Fibroblast of gingiva (primary cell): Measurements from ENCODE around the gene SYT9.

Source experiments
- DNase-seq: peaks from one replicate; pipeline ENCODE4 v3.0.0-alpha.2; 2011; ENCODE audit warnings: low read depth

SYT9 gene

GRCh38 chr11:7473717-7474116, 222.0 kb downstream of the SYT9 start:
- no peak for DNase-seq

DNA sequence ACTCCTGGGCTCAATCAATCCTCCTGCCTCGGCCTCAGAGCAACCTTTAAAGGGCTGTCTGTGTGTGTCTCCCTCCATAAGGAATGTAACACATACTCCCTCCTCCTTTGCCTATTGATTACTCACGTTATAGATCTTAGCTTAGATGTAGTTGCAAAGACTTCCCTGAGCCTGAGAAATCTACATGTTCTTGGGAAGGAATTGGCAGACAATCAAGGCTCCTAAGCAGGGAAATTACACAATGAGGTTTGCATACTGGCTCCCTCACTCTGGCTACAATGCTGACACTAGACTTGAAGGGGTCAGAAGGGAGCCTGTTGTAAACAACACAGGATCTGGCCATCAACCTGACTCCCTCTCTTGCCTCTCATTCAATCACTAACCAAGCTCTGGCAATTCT, 228.4 kb downstream of the SYT9 start:
- peak; percentile 73 for DNase-seq

DNA sequence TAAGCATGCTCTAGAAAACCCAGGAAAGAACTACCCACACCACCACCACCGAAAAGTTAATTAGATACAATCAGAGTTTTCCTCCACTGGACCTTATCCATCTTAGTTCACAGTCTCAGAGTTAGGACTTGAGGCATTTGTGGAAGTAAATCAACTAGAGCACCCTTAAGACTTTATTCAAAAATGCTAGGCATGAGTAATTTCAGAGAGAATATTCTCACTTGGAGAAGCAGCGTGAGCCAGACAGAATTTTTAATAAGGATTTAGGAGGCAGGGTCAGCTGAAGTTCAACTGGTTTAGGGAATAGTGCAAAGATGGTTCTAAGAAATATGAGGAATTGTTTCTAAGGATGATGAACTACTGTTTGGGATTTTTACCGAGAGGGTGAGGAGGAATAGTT, 232.4 kb downstream of the SYT9 start:
- no peak for DNase-seq

GRCh38 chr11:7484645-7485044, 232.9 kb downstream of the SYT9 start:
- no peak for DNase-seq

DNA sequence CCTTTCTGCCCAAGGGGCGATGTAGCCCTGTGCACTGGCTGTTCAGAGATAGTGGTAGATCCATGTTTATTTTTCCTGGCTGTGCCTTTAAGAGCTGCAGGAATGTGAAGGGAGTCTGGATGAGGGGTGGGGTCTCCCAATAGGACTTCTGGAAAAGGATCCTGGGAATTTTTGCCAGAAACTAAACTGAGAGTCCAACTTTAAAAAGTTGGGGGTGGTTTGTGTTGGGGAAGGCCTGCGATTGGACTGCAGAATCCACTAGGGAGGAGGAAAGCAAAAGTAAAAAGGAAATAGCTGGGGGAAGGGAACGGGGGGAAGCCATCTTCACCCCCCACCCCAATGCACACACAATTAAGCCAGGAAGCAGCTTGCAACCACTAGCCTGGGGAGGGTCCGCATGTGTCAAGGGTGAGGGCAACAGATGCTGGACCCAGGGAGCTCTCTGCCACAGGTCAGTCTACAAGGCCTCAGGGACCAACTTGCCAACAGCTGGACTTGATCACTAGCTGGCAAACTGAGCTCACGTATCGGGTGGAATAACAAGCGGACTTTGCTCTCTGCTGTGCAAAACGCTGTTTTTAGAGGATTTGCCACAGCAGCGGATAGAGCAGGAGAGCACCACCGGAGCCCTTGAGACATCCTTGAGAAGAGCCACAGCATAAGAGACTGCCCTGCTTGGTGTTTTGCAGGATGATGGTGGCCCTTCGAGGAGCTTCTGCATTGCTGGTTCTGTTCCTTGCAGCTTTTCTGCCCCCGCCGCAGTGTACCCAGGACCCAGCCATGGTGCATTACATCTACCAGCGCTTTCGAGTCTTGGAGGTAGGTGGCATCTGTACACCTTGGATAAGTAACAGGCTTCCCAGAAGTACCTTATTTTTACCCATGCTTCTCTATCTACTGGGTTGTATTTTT, 233.7 kb downstream of the SYT9 start, which contains the start of gene OLFML1:
Gene OLFML1 (plus strand): TSS at position 321 of the 912 bp plus-strand sequence. CDS start 370 bp downstream, at position 691.
- DNase-seq = peak; percentile 68

GRCh38 chr11:7486098-7486780, 234.5 kb downstream of the SYT9 start:
- DNase-seq = no peak

DNA sequence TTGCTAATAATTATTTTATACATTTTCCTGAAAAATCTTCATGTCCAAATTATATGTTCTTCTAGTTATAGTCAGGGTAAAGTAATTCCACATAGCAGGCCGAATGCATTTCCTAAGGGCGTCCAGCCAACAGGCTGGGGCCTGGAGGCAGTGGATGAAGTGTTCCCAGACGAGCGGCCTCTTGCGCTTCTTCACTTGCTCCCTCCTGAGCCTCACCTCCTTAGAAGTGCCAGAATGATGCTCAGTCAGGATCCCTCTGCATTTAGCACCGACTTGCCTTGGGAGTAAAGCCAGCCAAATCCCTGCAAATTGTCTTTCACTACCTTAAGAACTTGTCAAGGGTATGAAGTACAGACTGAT, 235.1 kb downstream of the SYT9 start:
- peak; percentile 37 for DNase-seq

- no peak for DNase-seq
These were observed 235.7 kb downstream of the SYT9 start for GRCh38 chr11:7487360-7487759.

GRCh38 chr11:7488681-7489080, 237.0 kb downstream of the SYT9 start:
- DNase-seq = no peak

DNA sequence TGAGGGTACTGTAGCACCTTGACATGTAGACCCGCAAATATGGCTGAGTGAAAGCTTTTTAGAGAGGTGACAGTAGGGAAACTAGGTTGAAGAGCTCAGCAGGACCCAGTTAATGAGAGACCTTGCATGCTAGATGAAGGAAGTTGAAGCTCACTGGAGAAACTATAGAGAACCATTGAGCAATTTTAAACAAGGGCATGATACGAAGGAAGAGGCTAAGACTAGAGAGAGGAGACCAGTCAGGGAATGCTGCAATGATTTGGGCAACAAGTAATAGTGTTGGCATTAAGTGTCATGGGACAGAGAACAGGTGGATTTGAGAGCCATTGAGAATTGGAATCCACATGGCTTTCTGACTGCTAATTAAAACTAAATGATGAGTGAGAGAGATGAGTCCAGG, 237.7 kb downstream of the SYT9 start:
- DNase-seq = no peak

DNA sequence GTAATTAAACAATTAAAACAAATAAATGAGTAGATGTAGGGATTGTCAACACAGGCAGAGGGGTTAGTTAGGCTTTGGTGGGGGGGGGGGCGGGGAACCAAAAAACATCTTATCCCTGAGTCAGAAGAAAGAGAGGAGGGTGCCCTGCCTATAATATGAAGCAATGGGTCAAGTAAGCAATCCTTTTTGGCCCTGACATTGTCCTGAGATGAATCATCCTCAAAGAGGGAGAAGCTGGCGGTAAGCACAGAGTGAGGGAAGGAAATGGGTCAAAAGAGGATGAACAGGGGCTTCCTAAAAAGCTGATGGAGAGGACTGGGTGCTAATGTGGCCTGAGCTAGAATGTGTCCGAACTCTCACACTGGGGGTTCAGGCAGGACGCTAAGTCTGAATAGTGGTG, 238.3 kb downstream of the SYT9 start:
- DNase-seq = peak; percentile 82

DNA sequence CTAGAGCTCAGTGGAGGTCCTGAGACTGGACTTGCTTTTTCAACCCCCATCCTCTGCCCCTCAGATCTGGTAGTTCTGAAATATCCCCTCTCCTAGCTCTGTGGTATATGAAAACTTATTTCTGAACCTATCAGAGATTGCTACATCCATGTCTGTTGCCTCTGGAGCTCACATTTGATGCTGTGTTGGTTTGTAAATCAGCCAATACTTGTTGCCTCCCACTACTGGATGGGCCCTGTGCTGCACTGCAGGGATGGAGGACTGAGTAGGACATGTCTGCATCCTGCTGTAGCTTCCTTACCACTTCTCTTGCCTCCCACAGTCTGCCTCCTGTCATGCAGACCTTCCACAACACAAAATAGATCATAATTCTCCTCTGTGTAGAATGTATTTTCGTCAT, 238.8 kb downstream of the SYT9 start:
- DNase-seq = peak; percentile 58

DNA sequence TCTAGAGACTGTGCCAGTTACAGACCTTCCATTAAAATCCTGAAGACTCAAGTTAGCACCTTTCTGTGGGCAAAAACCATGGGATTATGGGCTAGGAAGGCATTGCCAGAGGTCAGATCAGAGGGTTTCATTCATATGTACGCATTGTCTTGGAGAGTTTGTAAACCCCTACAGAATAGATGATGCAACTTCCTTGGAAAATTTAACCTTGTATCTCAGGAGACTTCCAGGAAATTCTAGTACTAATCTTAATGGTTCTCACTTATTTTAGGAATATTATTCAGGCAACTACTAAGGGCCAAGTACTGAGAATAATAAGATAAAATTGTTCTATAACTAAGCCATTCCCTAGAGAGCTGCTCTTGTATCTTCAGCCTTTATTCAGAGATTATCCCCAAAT, 240.5 kb downstream of the SYT9 start:
- no peak for DNase-seq

GRCh38 chr11:7493670-7494069, 242.0 kb downstream of the SYT9 start:
- DNase-seq = no peak

DNA sequence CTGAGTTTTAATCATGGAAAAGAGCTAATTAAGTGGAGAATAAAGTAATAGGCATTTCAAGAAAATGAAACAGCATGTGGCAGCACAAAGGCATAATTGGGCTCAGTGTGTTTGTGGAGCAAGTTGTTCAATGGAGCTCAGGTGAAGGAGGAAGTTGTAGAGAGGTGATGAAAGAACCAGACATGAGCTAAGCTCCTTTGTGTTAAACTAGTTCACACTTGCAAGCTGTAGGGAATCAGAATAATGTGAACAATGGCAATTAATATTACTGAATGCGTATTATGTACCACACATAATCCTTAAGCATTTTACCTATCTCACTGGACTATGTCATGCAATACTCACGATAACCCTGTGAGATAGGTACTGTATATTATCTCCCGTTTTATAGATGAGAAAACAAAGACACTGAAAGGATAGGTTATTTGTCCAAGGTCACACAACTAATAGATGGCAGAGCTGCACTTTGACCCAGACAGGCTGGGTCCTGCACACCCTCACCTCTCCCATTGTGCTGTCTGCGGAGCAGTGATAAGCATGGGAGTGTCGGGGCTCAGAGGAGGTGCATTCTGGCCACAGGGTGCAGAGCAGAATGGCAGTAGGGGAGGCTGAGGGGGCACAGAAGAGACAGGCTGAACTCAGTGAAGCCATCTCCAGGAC, 242.5 kb downstream of the SYT9 start:
- no peak for DNase-seq

DNA sequence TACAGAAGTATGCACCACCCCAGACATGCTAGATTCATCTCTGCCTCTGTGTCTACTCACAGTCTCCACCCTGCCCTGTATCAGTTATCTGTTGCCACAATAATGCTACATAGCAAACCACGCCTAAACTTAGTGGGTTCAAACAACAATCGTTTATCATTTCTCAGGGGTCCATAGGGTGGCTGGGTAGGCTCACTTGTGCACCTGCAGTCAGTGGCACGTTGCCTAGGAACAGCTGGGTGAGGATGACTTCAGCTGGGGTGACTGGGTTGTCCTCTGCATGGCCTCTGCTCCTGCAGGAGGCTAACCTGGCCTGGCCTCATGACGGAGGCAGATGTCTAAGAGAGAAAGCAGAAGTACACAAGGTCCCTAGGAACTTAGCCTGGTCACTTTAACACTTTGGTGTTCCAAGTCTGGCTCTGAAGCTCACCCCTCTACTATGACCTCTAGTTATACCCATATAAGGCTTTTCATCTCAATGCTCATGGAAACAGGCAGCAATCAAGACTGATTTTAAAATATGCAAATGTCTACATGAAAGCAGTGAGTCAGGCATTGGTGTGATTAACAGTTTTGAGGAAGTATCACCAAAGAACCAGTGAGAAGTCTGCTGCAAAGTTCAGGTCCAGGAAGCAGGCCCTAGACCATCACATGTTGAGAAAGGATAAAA, 244.3 kb downstream of the SYT9 start:
- no peak for DNase-seq

- no peak for DNase-seq
These were observed 246.5 kb downstream of the SYT9 start for GRCh38 chr11:7498193-7498592.

- no peak for DNase-seq
These were observed 247.4 kb downstream of the SYT9 start for GRCh38 chr11:7499081-7499480.

- DNase-seq = no peak
These were observed 248.5 kb downstream of the SYT9 start for GRCh38 chr11:7500251-7500650.

- DNase-seq = no peak
These were observed 249.5 kb downstream of the SYT9 start for GRCh38 chr11:7501251-7501650.

DNA sequence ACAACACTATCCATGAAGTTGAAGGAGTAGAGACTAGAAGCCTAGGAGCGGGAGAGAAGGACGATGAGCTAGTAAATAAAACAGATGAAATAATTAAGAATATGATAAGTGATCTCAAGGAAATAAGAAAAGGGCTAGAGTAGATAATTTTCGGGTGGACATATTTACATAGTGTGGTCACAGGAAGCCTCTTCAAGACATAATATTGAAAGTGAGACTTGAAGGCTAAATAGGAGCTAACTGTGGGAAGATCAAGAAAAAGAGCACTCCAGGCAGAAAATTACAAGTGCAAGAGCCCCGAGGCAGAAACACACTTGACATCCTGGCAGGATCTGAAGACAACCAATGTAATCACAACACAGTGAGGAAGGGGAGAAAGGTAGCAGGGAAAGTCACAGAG, 250.2 kb downstream of the SYT9 start:
- DNase-seq = no peak

DNA sequence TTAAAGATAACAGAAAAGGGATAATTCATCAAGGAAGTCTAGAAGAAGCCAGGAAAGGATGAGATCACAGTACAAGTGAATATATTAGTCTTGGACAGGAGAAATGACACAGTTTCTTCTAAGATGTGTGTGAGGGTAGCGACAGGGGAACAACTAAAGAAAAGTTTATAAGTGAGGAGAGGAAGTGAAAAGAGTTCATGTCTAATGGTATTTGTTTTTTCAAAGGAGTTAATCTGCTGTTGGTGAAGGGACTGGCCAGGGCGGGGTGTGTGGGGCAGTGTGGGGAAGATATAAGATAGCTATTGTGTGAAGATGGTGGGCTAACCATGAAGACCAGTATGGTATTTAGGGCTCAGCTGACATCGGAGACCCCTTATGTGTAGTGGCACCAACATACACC, 254.5 kb downstream of the SYT9 start:
- no peak for DNase-seq
